ENCODE results near the gene DSP.

The DSP gene

GRCh38 chr6:7615611-7616383 is 74.3 kb downstream of the DSP start:
- no peak for DNase-seq

- DNase-seq = no peak
Measured at GRCh38 chr6:7617801-7618764, 76.6 kb downstream of the DSP start.

- no peak for DNase-seq
Measured at GRCh38 chr6:7621761-7622160, 80.3 kb downstream of the DSP start.

GRCh38 chr6:7624796-7625710 is 83.6 kb downstream of the DSP start:
- no peak for DNase-seq

- DNase-seq = no peak
Measured at GRCh38 chr6:7628479-7628878, 87.0 kb downstream of the DSP start.

GRCh38 chr6:7628909-7629308 is 87.4 kb downstream of the DSP start:
- DNase-seq = no peak

- DNase-seq = no peak
Measured at GRCh38 chr6:7629321-7629720, 87.8 kb downstream of the DSP start.

GRCh38 chr6:7630792-7631191 is 89.3 kb downstream of the DSP start:
- DNase-seq = no peak

GRCh38 chr6:7631466-7631865 is 90.0 kb downstream of the DSP start:
- DNase-seq = no peak

- DNase-seq = no peak
Measured at GRCh38 chr6:7632501-7633290, 91.2 kb downstream of the DSP start.

GRCh38 chr6:7633361-7633760 is 91.9 kb downstream of the DSP start:
- no peak for DNase-seq

- no peak for DNase-seq
Measured at GRCh38 chr6:7636151-7636550, 94.7 kb downstream of the DSP start.
